Measurements from ENCODE around the gene TMEM131. TPM values are rescaled to one million over a fixed set of nuclear protein-coding genes. Genes with fewer than 3 reads are reported as not detected.

The TMEM131 gene
- total RNA-seq, 6 experiments from 2014 or later: 39.2 to 49.5 (median 45.1) TPM

DNA sequence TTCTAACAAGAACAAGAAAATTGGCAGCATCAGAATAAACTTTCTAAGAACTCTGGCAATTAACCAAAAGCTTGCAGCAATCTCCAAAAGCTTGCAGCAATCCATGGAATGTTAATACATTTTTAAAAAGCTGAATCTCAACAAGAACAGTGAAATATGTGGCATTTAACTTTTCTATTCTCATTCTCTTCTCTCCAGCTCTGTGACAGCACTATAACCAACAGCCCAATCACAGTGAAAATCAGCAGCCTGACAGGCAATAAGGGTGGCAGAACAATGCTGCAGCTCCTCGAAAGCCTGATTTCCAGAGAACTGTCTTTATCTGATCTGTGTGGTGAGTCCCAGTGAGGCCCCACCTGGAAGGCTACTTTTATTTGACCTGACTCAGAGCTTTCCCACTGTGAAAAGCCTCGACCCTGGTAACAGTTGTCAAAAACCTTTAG lies 60.0 kb downstream of the TMEM131 start:
- H3K4me1 Mint-ChIP-seq (ENCODE audit: low read depth): peaks cover 55% of the 10 kb centered on the region
- peaks cover 9% of the 10 kb centered on the region for H3K9me3 Mint-ChIP-seq
- TF ChIP-seq, protein P1, sequence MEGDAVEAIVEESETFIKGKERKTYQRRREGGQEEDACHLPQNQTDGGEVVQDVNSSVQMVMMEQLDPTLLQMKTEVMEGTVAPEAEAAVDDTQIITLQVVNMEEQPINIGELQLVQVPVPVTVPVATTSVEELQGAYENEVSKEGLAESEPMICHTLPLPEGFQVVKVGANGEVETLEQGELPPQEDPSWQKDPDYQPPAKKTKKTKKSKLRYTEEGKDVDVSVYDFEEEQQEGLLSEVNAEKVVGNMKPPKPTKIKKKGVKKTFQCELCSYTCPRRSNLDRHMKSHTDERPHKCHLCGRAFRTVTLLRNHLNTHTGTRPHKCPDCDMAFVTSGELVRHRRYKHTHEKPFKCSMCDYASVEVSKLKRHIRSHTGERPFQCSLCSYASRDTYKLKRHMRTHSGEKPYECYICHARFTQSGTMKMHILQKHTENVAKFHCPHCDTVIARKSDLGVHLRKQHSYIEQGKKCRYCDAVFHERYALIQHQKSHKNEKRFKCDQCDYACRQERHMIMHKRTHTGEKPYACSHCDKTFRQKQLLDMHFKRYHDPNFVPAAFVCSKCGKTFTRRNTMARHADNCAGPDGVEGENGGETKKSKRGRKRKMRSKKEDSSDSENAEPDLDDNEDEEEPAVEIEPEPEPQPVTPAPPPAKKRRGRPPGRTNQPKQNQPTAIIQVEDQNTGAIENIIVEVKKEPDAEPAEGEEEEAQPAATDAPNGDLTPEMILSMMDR (IDR thresholded peaks at IDR 0.05): no peak
- peaks cover 7% of the 10 kb centered on the region; the same call in 1 of the 2 replicates for H3K36me3 Mint-ChIP-seq (ENCODE audit: low read depth)
- H3K4me3 Mint-ChIP-seq: peak overlapping the region; percentile 6; the same call in 1 of the 2 replicates
- H3K27me3 Mint-ChIP-seq (ENCODE audit: insufficient read depth): no peaks in the 10 kb centered on the region
- peak overlapping the region; percentile 14 for H3K27ac Mint-ChIP-seq
- DNase-seq: peak; percentile 46

DNA sequence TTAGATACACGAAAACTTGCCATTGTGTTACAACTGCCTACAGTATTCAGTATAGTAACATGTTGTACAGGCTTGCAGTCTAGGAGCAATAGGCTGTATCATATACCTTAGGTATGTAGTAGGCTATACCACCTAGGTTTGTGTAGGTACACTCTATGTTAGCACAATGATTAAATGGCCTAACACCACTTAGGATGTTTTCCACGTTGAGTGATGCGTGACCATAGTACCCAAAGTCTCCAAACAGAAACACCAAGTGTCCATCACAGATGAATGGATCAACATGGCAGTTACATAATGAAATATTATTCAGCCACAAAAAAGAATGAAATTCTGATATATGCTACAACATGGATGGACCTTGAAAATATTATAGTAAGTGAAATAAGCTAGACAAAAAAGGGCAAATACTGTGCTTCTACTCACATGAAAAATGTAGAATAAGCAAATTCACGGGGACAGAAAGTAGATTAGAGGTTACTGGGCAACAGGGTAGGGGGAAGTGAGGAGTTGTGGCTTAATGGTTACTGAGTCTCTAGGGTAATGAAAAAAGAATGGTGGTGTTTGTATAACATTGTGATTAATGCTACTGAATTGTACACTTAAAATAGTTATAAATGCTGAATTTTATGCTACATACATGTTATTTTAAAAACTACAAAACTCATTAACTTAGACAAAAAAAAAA lies 62.6 kb downstream of the TMEM131 start:
- Mint-ChIP-seq H3K27ac (no peak overlapping the region), H3K36me3 (ENCODE audit: low read depth) (peaks cover 3% of the 10 kb centered on the region; the same call in 1 of the 2 replicates), H3K4me3 (no peak overlapping the region), H3K4me1 (ENCODE audit: low read depth) (peaks cover 79% of the 10 kb centered on the region), H3K27me3 (ENCODE audit: insufficient read depth) (no peaks in the 10 kb centered on the region), H3K9me3 (no peaks in the 10 kb centered on the region)
- DNase-seq: no peak
- TF ChIP-seq, protein P1 (IDR thresholded peaks at IDR 0.05): no peak

DNA sequence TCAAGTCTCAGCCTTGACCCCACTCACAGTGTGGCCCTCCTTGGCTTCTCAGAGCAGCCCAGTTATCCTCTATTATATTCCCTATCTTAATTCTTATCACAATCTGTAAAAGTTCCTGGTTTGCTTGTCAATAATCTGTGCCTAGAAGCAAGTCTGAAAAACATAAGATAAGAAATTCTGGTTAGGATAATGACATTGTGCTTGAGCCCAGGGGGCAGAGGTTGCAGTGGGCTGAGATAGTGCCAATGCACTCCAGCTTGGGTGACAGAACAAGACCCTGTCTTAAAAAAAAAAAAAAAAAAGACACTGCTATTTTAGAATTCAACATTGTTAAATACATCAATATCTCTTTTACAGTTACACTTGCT lies 63.9 kb downstream of the TMEM131 start:
- no peak overlapping the region for H3K4me3 Mint-ChIP-seq
- H3K4me1 Mint-ChIP-seq (ENCODE audit: low read depth): peaks cover 73% of the 10 kb centered on the region
- H3K27ac Mint-ChIP-seq: no peak overlapping the region
- no peaks in the 10 kb centered on the region for H3K27me3 Mint-ChIP-seq (ENCODE audit: insufficient read depth)
- TF ChIP-seq, protein P1 (IDR thresholded peaks at IDR 0.05): no peak
- peaks cover 3% of the 10 kb centered on the region; the same call in 1 of the 2 replicates for H3K36me3 Mint-ChIP-seq (ENCODE audit: low read depth)
- H3K9me3 Mint-ChIP-seq: no peaks in the 10 kb centered on the region
- DNase-seq: no peak

DNA sequence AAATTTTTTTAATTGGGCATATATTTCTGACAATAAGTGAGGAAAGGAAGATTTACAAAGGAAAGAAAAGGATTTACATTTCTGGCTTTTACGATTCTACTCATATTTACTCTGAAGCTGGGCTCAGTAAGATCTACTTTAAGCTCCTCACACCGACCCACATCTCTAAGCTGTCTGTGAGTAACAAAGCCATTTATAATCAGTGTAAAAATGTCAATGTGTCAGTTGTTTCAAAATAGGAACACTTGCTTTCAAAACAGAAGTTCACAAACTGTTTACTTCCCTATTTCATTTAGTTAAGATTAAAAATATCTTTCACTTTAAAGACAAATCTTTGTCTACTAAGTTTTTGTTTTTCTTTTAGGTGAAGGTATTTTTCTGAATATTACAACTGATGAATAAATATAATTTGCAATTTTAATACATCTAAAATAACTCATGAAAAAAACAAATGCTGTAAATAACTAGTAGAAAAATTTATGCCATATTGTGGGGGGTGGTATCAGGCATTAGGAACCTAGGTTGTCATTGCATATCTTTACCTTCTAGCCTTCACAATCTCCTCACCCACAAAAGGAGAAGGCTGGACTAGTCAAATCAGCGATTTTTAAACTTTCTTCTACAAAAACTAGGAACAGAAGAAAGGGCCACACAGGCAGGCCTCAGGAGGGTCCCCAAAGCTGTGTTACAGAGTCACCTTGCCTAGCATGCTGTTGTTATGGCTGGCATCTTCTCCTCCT lies 64.5 kb downstream of the TMEM131 start:
- Mint-ChIP-seq H3K9me3 (no peaks in the 10 kb centered on the region), H3K27ac (no peak overlapping the region), H3K4me1 (ENCODE audit: low read depth) (peaks cover 67% of the 10 kb centered on the region), H3K27me3 (ENCODE audit: insufficient read depth) (no peaks in the 10 kb centered on the region), H3K4me3 (no peak overlapping the region), H3K36me3 (ENCODE audit: low read depth) (peaks cover 3% of the 10 kb centered on the region; the same call in 1 of the 2 replicates)
- DNase-seq: no peak
- TF ChIP-seq, protein P1 (IDR thresholded peaks at IDR 0.05): no peak

DNA sequence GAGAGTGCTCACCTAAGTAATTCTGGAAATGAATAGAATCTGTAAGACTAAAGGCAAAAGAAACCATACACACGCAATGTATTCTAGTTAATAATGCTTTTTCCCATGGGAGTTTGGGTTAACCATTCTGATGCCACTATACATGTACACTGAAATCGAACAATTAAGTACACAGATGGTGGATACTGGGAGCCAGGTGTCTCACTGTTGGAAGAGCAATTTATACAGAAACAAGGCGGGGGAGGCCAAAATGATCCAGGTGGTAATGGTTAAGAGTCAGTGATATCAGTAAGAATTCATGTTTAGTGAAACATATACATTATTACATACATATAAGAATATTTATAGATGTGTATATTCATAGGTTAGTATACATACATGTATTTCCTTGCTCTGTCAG lies 67.2 kb downstream of the TMEM131 start:
- no peak for DNase-seq
- TF ChIP-seq, protein P1 (IDR thresholded peaks at IDR 0.05): no peak
- Mint-ChIP-seq H3K27ac (no peak overlapping the region), H3K4me3 (no peak overlapping the region), H3K36me3 (ENCODE audit: low read depth) (peaks cover 3% of the 10 kb centered on the region; the same call in 1 of the 2 replicates), H3K27me3 (ENCODE audit: insufficient read depth) (no peaks in the 10 kb centered on the region), H3K9me3 (no peaks in the 10 kb centered on the region), H3K4me1 (ENCODE audit: low read depth) (peaks cover 40% of the 10 kb centered on the region)
